GM23248 (cell line): ENCODE data around the gene LMF1.

Source experiments
- EZH2 ChIP-seq: fragments of 200-600 bp; sonication (generic); IDR thresholded peaks from 2 replicates; pipeline ENCODE4 v1.6.1; 2018; ENCODE audit warnings: antibody characterized with exemption, mild to moderate bottlenecking; ENCODE audit not compliant: insufficient read depth, poor library complexity, severe bottlenecking
- EZH2phosphoT487 ChIP-seq: fragments of 200-600 bp; sonication (generic); IDR thresholded peaks from 2 replicates; pipeline ENCODE4 v1.6.1; 2018; ENCODE audit warnings: antibody characterized with exemption, moderate library complexity, mild to moderate bottlenecking, low read depth; ENCODE audit not compliant: insufficient read depth

GRCh38 chr16:842711-843560 lies 127.8 kb downstream of the LMF1 start:
- TF ChIP-seq EZH2: no peak
- no peak for TF ChIP-seq EZH2phosphoT487
